Esophagus squamous epithelium (tissue), 4 donors: ENCODE results near the gene PEAK3.

ENCODE experiments used
- POLR2A ChIP-seq, 4 donors: fragments of 450-650 bp; IDR thresholded peaks; one replicate each; pipeline ENCODE4 v1.6.1; 2017; ENCODE audit warnings: antibody characterized with exemption in 4 of 4, mild to moderate bottlenecking in 4 of 4, moderate library complexity in 3 of 4
- TF ChIP-seq, protein P1 (sequence below), 6 experiments: fragments of 450-650 bp in 4 of 6; fragments of 200-600 bp in 2 of 6; sonication (generic) in 2 of 6; IDR thresholded peaks; one replicate each; pipeline ENCODE4 v1.5.1; 2016 to 2019; ENCODE audit warnings: antibody characterized with exemption in 6 of 6, mild to moderate bottlenecking in 4 of 6, moderate library complexity in 4 of 6

GRCh38 chr19:2246801-2247361, 35.1 kb downstream of the PEAK3 start:
- TF ChIP-seq POLR2A (IDR thresholded peaks at IDR 0.05): no peak
- TF ChIP-seq, protein P1, sequence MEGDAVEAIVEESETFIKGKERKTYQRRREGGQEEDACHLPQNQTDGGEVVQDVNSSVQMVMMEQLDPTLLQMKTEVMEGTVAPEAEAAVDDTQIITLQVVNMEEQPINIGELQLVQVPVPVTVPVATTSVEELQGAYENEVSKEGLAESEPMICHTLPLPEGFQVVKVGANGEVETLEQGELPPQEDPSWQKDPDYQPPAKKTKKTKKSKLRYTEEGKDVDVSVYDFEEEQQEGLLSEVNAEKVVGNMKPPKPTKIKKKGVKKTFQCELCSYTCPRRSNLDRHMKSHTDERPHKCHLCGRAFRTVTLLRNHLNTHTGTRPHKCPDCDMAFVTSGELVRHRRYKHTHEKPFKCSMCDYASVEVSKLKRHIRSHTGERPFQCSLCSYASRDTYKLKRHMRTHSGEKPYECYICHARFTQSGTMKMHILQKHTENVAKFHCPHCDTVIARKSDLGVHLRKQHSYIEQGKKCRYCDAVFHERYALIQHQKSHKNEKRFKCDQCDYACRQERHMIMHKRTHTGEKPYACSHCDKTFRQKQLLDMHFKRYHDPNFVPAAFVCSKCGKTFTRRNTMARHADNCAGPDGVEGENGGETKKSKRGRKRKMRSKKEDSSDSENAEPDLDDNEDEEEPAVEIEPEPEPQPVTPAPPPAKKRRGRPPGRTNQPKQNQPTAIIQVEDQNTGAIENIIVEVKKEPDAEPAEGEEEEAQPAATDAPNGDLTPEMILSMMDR (IDR thresholded peaks at IDR 0.05): no peak
